Measurements from ENCODE around the gene SNPH. TPM values are rescaled to one million over a fixed set of nuclear protein-coding genes. Genes with fewer than 3 reads are reported as not detected.
"Not testable (repeated sequence)": the region's sequence is repeated elsewhere in the genome, so short reads cannot be mapped to it uniquely, and the experiment has no call there.

The SNPH gene, protein sequence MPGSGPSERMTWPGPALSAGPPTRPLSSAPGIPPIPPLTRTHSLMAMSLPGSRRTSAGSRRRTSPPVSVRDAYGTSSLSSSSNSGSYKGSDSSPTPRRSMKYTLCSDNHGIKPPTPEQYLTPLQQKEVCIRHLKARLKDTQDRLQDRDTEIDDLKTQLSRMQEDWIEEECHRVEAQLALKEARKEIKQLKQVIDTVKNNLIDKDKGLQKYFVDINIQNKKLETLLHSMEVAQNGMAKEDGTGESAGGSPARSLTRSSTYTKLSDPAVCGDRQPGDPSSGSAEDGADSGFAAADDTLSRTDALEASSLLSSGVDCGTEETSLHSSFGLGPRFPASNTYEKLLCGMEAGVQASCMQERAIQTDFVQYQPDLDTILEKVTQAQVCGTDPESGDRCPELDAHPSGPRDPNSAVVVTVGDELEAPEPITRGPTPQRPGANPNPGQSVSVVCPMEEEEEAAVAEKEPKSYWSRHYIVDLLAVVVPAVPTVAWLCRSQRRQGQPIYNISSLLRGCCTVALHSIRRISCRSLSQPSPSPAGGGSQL
- 1 to 10 TPM; 4.6 to 5.5 TPM for total RNA-seq
- long read RNA-seq, full-length matches to known transcripts, result 1 of 7 reads
- long read RNA-seq, partial matches to known transcripts, result 2 of 7 reads
- long read RNA-seq, other reads (novel, unspliced or antisense), result 4 of 7 reads

- DNase-seq (peak; percentile 78), ATAC-seq (peak; percentile 92 to 95)
- intact Hi-C loops (cut with DNase I), result no loop called here
Measured at GRCh38 chr20:1266167-1266973, at the start of gene SNPH. Gene SNPH, plus strand, starts transcription at chr20:1266294. Its CDS starts 29,946 bp downstream, at chr20:1296240.

DNA sequence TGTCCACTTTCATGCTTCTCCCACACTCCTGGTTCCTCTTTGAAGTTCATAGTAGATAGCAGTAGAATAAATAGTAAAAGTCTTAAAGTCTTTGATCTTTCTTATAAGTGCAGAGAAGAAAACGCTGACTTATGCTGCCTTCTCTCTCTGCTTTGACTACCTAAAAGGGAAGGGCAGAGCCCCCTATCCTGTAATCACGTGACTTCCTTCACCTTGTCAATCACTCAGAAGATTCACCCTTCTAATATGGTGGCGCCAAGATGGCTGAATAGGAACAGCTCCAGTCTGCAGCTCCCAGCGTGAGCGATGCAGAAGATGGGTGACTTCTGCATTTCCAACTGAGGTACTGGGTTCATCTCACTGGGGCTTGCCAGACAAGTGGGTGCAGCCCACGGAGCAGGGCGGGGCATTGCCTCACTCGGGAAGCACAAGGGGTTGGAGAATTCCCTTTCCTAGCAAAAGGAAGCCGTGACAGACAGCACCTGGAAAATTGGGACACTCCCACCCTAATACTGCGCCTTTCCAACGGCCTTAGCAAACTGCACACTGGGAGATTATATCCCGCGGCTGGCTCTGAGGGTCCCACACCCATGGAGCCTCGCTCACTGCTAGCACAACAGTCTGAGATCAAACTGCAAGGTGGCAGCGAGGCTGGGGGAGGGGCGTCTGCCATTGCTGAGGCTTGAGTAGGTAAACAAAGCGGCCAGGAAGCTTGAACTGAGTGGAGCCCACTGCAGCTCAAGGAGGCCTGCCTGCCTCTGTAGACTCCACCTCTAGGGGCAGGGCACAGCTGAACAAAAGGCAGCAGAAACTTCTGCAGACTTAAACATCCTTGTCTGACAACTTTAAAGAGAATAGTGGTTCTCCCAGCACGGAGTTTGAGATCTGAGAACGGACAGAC lies 49.3 kb upstream of the SNPH start:
- intact Hi-C loops (cut with DNase I), result loop anchor here (10.0 kb wide), 1 partner anchor 402 kb away; no protein-coding TSS in a partner anchor
- not testable (repeated sequence) for DNase-seq, ATAC-seq

DNA sequence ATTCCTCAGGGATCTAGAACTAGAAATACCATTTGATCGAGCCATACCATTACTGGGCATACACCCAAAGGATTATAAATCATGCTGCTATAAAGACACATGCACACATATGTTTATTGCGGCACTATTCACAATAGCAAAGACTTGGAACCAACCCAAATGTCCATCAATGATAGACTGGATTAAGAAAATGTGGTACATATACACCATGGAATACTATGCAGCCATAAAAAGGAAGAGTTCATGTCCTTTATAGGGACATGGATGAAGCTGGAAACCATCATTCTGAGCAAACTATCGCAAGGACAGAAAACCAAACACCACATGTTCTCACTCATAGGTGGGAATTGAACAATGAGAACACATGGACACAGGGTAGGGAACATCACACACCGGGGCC lies 43.3 kb upstream of the SNPH start:
- DNase-seq; intact Hi-C loops (cut with DNase I); ATAC-seq: not testable (repeated sequence)

DNA sequence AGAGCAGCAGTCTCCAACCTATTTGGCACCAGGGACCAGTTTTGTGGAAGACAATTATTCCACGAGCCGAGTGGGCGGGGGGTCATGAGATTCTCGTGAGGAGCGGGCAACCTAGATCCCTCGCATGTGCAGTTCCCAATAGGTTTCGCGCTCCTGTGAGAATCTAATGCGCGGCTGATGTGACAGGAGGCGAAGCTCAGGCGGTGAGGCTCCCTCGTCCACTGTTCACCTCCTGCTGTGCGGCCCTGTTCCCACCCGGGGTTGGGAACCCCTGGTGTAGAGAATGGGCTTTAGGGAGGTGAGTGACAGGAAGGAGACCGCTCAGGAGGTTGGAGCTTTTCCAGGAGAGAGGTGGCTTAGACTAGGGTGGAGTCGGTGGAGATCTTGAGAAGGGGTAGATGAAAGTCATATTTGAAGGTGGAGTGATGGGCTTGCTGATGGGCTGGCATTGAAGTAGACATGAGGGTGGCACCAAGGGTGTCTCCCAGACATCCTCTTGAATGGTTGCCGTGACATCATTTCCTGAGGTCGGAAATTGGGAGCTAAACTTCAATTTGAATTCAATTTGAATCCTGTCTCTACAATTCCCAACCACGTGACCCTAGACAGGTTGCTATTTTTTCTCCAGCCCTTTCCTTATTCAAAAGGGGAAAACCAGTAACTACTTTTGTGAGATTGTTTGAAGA lies 41.7 kb upstream of the SNPH start:
- ATAC-seq, result no peak
- DNase-seq, result no peak
- intact Hi-C loops (cut with DNase I), result no loop called here

DNA sequence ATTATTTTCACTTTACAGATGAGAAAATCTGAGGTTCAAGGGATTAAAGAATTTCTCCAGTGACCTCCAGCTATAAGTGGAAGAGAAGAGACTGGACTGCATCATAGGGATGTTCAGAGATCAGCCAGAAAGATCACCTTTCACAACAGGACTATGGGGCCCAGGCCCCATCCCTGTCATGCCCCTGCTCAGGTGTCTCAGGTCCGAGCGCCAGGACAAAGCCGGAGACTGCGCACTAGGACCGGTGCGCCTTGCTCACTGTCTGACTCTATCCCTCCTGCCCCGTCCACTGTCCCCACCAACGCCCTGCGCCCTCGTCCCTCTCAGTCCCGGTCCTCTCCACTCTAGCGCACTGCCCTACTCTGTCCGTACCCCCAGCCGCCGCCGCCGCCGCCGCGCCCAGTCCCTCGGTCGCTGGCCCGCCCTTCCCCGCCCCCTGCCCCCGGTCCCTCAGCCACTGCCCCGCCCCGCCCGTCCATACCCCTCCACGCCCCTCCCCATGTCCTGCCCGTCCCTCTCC lies 40.8 kb upstream of the SNPH start:
- intact Hi-C loops (cut with DNase I), result no loop called here
- DNase-seq (no peak), ATAC-seq (peak in 1 of 2 donors; percentile 77)

GRCh38 chr20:1225783-1226654 lies 40.1 kb upstream of the SNPH start, which contains the start of gene RAD21L1:
Gene RAD21L1, plus strand, starts transcription at chr20:1226044. Its CDS starts 2,410 bp downstream, at chr20:1228454.
- intact Hi-C loops (cut with DNase I), result no loop called here
- peak; percentile 96 to 98 for ATAC-seq

GRCh38 chr20:1229541-1229940 lies 36.6 kb upstream of the SNPH start:
- intact Hi-C loops (cut with DNase I), result no loop called here
- no peak for ATAC-seq

More at GRCh38 chr20:1225783-1226654, 40.1 kb upstream of the SNPH start, which contains the start of gene RAD21L1:
- peak; percentile 89 for DNase-seq

DNA sequence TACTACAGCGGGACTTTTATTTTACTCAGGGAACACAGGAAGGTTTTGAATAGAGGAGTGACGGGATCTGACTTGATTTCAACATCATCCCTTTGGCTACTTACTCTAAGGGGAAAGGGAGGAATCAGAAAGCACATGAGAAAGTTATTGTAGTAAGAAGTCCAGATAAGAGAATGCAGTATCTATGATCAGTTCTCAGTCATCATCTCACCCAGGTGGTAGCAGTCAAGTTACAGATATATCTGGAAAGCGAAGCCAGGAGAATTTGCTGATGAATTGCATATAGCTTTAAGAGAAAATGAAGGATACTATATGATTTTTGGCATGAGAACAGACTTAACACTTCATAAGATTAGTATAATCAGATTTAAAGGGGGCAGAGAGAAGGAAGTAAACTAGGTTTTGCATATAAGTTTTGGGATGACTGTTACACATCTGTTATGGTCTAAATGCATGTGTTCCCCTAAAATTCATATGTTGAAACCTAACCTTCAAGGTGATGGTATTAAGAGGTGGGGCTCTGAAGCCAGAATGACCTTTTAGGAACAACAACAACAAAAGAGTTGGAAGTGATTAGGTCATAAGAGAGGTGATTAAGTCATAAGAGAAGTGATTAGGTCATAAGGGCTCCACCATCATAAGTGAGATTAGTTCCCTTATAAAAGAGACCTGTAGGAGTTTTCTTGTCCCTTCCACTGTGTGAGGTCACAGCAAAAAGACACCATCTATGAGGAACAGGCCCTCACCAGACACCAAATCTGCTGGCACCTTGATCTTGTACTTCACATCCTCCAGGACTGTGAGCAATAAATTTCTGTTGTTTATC lies 33.6 kb upstream of the SNPH start:
- no peak for DNase-seq
- intact Hi-C loops (cut with DNase I), result no loop called here
- ATAC-seq, result no peak

More at GRCh38 chr20:1229541-1229940, 36.6 kb upstream of the SNPH start:
- no peak for DNase-seq

DNA sequence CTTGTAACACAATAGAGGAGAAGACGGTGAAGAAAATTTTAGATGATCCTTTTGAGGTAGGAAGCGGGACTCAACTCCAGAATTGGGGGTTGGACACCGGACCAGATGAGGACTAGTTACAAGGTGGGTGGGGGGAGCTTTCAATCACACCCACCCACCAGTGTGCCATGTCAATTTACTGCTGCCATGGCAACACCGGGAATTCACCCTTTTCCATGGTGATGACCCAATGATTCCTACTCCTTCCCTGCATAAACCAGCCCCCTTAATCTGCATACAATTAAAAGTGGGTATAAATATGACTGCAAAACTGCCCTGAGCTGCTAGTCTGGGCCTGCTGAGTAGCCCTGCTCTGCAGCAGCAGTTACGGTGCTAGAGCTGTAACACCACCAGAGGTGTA lies 25.5 kb upstream of the SNPH start:
- intact Hi-C loops (cut with DNase I), result no loop called here
- DNase-seq (no peak), ATAC-seq (no peak)

DNA sequence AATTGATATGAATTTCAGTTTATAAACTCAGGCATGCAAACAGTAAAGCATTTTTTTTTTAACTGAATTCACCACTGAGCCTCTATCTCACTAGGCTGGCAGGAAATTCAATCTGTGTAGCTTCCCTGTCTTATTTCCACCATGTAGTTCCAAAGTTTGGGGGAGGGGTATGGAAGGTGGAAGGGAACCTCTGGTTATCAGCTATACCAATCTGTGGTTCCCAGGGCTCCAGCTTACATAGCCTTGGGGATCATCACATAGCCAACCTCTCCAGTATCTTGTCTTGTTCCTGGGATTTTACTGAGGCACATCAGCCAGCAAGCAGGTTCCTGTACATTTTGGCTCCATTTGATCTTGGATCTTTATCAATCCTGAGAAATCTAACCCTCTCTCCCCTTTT lies 24.6 kb upstream of the SNPH start:
- ATAC-seq (no peak), DNase-seq (no peak)
- intact Hi-C loops (cut with DNase I), result no loop called here

GRCh38 chr20:1242099-1242498 lies 24.0 kb upstream of the SNPH start:
- no peak for ATAC-seq
- intact Hi-C loops (cut with DNase I), result no loop called here

DNA sequence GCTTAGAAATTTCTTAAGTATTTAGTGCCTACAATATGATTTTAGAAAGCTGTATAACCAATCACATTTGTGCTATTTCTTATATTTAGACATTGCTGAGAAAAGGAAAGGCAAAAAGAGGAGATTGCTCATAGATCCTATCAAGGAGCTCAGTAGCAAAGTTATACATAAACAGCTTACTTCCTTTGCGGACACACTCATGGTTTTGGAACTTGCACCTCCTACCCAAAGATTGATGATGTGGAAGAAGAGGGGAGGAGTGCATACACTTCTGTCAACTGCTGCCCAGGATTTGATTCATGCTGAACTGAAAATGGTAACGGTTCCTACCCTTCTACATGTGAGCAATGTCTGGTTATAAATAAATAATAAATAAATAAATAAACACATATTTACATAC lies 23.6 kb upstream of the SNPH start:
- DNase-seq (no peak), ATAC-seq (peak in 1 of 2 donors; percentile 55)

More at GRCh38 chr20:1242099-1242498, 24.0 kb upstream of the SNPH start:
- DNase-seq, result no peak

GRCh38 chr20:1245578-1245977 lies 20.5 kb upstream of the SNPH start:
- DNase-seq (no peak), ATAC-seq (no peak)

More for the DNA sequence above, 23.6 kb upstream of the SNPH start:
- intact Hi-C loops (cut with DNase I), result no loop called here

DNA sequence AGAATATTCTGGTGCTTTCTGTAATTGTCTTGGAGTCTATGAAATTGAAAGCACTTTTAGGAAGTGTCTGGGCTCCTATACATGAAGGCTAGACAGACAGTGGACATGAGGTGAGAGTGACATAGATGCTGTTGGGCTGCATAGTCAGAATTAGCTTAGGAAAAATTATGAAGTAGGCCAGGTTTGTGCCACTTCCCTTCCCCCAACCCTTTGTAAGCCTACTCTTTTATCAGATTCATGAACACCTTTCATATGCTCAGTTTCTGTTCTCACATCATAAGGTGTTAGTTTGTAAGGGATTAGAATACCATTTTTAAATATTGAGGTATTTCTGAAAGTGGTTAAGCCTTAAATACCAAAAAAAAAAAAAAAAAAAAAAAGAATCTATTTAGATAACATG lies 18.4 kb upstream of the SNPH start:
- DNase-seq, result no peak
- no peak for ATAC-seq

More at GRCh38 chr20:1245578-1245977, 20.5 kb upstream of the SNPH start:
- intact Hi-C loops (cut with DNase I), result no loop called here

DNA sequence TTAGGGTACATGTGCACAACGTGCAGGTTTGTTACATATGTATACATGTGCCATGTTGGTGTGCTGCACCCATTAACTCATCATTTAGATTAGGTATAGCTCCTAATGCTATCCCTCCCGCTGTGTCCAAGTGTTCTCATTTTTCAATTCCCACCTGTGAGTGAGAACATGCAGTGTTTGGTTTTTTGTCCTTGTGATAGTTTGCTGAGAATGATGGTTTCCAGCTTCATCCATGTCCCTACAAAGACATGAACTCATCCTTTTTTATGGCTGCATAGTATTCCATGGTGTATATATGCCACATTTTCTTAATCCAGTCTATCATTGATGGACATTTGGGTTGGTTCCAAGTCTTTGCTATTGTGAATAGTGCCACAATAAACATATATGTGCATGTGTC lies 15.8 kb upstream of the SNPH start:
- intact Hi-C loops (cut with DNase I); DNase-seq; ATAC-seq: not testable (repeated sequence)

More for the DNA sequence above, 18.4 kb upstream of the SNPH start:
- intact Hi-C loops (cut with DNase I), result no loop called here

DNA sequence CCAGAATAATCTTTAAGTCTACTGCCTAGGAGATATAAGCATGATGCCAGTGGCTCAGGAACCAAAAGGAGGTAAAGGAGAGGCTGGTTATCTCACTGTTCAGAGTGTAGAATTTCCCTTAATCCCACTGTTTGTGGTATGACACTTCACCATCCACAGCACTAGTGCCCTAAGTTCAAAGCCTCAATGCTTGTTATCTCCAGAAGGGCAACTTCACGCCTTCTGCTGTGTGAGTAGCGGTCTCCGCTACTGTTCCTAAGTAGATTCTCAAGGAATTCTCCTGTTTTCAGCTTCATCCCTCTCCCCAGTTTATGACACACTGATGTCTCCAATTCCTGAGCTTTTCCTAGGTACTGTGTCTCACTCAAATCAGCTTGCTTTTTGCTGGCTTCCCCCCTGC lies 13.7 kb upstream of the SNPH start:
- no peak for DNase-seq
- ATAC-seq, result no peak
- intact Hi-C loops (cut with DNase I), result no loop called here

Data from left cardiac atrium (tissue), 4 donors.